KMS-11 (cell line): ENCODE results near the gene ADGRB3.
"Not testable (repeated sequence)": the region's sequence is repeated elsewhere in the genome, so short reads cannot be mapped to it uniquely, and the experiment has no call there.

ENCODE experiments used
- H2AFZ ChIP-seq: fragments of 200-600 bp; sonication (generic); 2 replicates; pipeline ENCODE4 v1.6.1; 2016; ENCODE audit warnings: antibody characterized with exemption, mixed run types, low read depth
- H3K27ac ChIP-seq: fragments of 200-600 bp; sonication (generic); 2 replicates; pipeline ENCODE4 v1.6.1; 2016; ENCODE audit warnings: mild to moderate bottlenecking, mixed run types
- H3K27me3 ChIP-seq: fragments of 200-600 bp; sonication (generic); 2 replicates; pipeline ENCODE4 v1.6.1; 2017; ENCODE audit warnings: mild to moderate bottlenecking, low read depth, mixed run types, moderate library complexity; ENCODE audit not compliant: insufficient read depth
- H3K36me3 ChIP-seq: fragments of 200-600 bp; sonication (generic); 2 replicates; pipeline ENCODE4 v1.6.1; 2017; ENCODE audit warnings: mild to moderate bottlenecking, mixed run types; ENCODE audit not compliant: insufficient read depth
- H3K4me1 ChIP-seq: fragments of 200-600 bp; sonication (generic); 2 replicates; pipeline ENCODE4 v1.6.1; 2016; ENCODE audit warnings: mild to moderate bottlenecking, low read depth, mixed run types; ENCODE audit not compliant: poor library complexity, severe bottlenecking
- H3K4me2 ChIP-seq: fragments of 200-600 bp; sonication (generic); 2 replicates; pipeline ENCODE4 v1.7.0; 2016; ENCODE audit warnings: mild to moderate bottlenecking, mixed run types
- H3K4me3 ChIP-seq: fragments of 200-600 bp; sonication (generic); IDR thresholded peaks from 2 replicates; pipeline ENCODE4 v1.6.1; 2017; ENCODE audit warnings: low read depth, low read length, mixed read lengths; ENCODE audit not compliant: insufficient read depth
- H3K79me2 ChIP-seq: fragments of 200-600 bp; sonication (generic); 2 replicates; pipeline ENCODE4 v1.6.1; 2016; ENCODE audit warnings: low read depth, mixed run types; ENCODE audit not compliant: insufficient read depth
- H3K9ac ChIP-seq: fragments of 200-600 bp; sonication (generic); 2 replicates; pipeline ENCODE4 v1.6.1; 2016; ENCODE audit warnings: mild to moderate bottlenecking, mixed run types
- H4K20me1 ChIP-seq: fragments of 200-600 bp; sonication (generic); 2 replicates; pipeline ENCODE4 v1.6.1; 2016; ENCODE audit warnings: mild to moderate bottlenecking, mixed run types; ENCODE audit not compliant: insufficient read depth
- TF ChIP-seq, protein P1 (sequence below): fragments of 200-600 bp; sonication (generic); conservative IDR thresholded peaks from 2 replicates; pipeline ENCODE4 v1.6.1; 2017; ENCODE audit warnings: low read depth, mild to moderate bottlenecking, antibody characterized with exemption, low read length, moderate library complexity, mixed read lengths

ADGRB3 gene

DNA sequence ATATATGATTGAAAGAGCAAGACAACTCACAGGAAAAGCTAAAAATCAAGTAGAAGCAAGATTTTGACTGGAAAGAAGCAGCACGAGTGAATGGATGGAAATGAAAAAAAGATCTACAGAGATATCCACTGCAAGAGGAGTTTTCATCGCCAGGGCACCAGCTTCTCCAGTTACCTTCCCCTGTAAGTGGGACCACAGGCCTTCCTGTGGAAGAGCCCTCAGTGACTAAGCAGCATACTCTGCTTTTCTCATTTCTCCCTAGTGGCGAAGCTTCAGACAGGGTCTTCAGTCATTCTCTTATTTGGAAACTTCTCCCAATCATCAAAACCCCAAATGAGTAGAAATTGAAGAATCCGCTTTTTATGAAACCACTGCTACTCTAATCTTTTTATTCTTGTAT lies 40.5 kb downstream of the ADGRB3 start:
- Histone ChIP-seq H4K20me1 (no peaks in the 10 kb centered on the region), H3K4me3 (no peak overlapping the region), H3K4me2 (no peak overlapping the region), H3K27ac (no peak overlapping the region), H3K4me1 (no peaks in the 10 kb centered on the region), H3K36me3 (no peaks in the 10 kb centered on the region), H3K9ac (no peak overlapping the region), H3K79me2 (no peaks in the 10 kb centered on the region), H2AFZ (no peak overlapping the region), H3K27me3 (no peaks in the 10 kb centered on the region)
- TF ChIP-seq, protein P1, sequence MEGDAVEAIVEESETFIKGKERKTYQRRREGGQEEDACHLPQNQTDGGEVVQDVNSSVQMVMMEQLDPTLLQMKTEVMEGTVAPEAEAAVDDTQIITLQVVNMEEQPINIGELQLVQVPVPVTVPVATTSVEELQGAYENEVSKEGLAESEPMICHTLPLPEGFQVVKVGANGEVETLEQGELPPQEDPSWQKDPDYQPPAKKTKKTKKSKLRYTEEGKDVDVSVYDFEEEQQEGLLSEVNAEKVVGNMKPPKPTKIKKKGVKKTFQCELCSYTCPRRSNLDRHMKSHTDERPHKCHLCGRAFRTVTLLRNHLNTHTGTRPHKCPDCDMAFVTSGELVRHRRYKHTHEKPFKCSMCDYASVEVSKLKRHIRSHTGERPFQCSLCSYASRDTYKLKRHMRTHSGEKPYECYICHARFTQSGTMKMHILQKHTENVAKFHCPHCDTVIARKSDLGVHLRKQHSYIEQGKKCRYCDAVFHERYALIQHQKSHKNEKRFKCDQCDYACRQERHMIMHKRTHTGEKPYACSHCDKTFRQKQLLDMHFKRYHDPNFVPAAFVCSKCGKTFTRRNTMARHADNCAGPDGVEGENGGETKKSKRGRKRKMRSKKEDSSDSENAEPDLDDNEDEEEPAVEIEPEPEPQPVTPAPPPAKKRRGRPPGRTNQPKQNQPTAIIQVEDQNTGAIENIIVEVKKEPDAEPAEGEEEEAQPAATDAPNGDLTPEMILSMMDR = no peak

DNA sequence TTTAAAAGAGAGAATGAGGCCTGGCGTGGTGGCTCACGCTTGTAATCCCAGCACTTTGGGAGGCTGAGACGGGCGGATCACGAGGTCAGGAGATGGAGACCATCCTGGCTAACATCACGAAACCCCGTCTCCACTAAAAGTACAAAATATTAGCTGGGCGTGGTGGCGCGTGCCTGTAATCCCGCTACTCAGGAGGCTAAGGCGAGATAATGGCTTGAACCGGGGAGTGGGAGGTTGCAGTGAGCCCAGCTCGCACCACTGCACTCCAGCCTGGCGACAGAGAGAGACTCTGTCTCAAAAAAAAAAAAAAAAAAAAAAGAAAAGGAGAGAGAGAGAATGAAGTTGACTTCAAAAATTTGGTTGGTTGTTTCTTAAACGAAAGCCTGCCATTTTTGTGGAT lies 41.0 kb downstream of the ADGRB3 start:
- H2AFZ ChIP-seq = not testable (repeated sequence)

DNA sequence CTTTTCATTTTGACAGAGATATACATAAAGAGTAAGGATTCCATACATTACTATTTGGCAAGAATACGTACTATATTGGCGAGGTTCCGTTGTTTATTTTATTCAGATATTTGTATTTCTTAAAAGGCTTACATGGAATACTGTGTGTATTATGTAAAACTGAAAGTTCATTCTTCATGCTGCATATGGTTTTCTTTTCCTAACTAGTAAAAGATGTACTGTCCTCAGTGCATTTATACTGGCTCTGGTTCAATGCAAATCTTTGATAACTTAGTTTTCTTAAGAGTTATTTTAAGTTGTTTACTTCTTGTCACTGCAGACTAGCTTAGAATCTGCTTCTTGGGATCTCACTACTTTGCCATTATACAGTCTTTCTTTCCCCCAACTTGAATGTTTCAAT lies 42.0 kb downstream of the ADGRB3 start:
- no peak overlapping the region for H3K9ac ChIP-seq
- no peaks in the 10 kb centered on the region for H3K79me2 ChIP-seq
- TF ChIP-seq, protein P1 = no peak
- no peaks in the 10 kb centered on the region for H3K27me3 ChIP-seq
- H4K20me1 ChIP-seq = no peaks in the 10 kb centered on the region
- no peak overlapping the region for H3K27ac ChIP-seq
- no peaks in the 10 kb centered on the region for H3K4me1 ChIP-seq
- H3K4me2 ChIP-seq = no peak overlapping the region
- H3K4me3 ChIP-seq = no peak overlapping the region
- no peak overlapping the region for H2AFZ ChIP-seq
- H3K36me3 ChIP-seq = no peaks in the 10 kb centered on the region

More for the DNA sequence above, 41.0 kb downstream of the ADGRB3 start:
- H3K9ac ChIP-seq, H3K79me2 ChIP-seq, H3K4me1 ChIP-seq, H3K4me3 ChIP-seq, H3K27ac ChIP-seq, H4K20me1 ChIP-seq, H3K36me3 ChIP-seq, H3K4me2 ChIP-seq, H3K27me3 ChIP-seq: not testable (repeated sequence)

DNA sequence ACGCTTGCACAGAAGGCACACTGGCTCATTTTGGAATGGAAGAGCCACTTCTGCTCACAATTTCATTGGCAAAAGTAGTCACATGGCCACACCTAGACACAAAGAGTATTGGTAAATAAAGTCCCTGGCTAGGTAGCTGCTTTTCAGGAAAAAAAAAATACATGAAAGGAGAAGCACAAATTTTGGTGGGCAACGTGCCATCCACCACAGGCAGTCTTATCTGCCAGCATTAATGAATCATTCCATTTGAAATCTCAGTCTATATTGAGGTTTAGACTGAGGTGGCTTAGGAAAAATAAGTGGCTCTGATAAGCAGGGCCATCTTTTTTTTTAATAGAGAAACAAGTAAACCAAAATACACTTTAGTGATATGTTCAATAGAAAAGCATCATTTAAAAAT lies 44.3 kb downstream of the ADGRB3 start:
- no peak overlapping the region for H3K9ac ChIP-seq
- no peaks in the 10 kb centered on the region for H3K79me2 ChIP-seq
- TF ChIP-seq, protein P1 = no peak
- no peak overlapping the region for H3K4me3 ChIP-seq
- no peaks in the 10 kb centered on the region for H3K27me3 ChIP-seq
- H4K20me1 ChIP-seq = no peaks in the 10 kb centered on the region
- H3K27ac ChIP-seq = no peak overlapping the region
- H3K4me2 ChIP-seq = no peak overlapping the region
- H2AFZ ChIP-seq = no peak overlapping the region
- no peaks in the 10 kb centered on the region for H3K4me1 ChIP-seq
- H3K36me3 ChIP-seq = no peaks in the 10 kb centered on the region

DNA sequence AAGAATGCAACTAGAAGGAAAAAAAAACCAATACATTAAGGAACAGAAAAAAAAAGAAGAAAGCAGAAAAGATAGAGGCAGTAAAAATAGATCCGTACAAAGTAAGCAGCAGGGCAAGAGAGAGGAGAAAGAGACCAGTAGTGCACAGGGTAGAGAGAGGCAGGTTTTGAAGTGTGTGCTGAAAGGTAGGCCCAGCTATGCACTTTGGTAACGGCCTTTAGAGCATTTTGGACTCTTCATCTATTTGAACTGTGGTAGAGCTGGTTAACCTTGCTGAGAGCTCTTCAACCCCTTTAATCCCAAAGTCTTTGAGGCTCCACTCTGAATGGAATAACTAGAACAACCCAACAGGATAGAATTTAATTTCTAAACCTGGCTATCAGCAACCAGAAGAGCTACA lies 45.2 kb downstream of the ADGRB3 start:
- Histone ChIP-seq H3K4me1 (no peaks in the 10 kb centered on the region), H3K27me3 (no peaks in the 10 kb centered on the region), H3K4me2 (no peak overlapping the region), H3K9ac (no peak overlapping the region), H2AFZ (no peak overlapping the region), H3K27ac (no peak overlapping the region), H3K79me2 (no peaks in the 10 kb centered on the region), H3K36me3 (no peaks in the 10 kb centered on the region), H4K20me1 (no peaks in the 10 kb centered on the region), H3K4me3 (no peak overlapping the region)
- TF ChIP-seq, protein P1 = no peak
